Nephron (organoid): ENCODE data around the gene GNB5.

Source experiments
- H3K27ac Mint-ChIP-seq, 3 experiments: 2 replicates each; pipeline ENCODE4 v1.8.0; 2020; ENCODE audit warnings: mixed read lengths in 3 of 3, mild to moderate bottlenecking in 2 of 3, moderate library complexity in 1 of 3
- H3K27me3 Mint-ChIP-seq: 2 replicates; pipeline ENCODE4 v1.8.0; 2021; ENCODE audit warnings: low read depth, mild to moderate bottlenecking, moderate library complexity, mixed read lengths
- H3K36me3 Mint-ChIP-seq: 2 replicates; pipeline ENCODE4 v1.8.0; 2020; ENCODE audit warnings: low read depth, mixed read lengths
- H3K4me1 Mint-ChIP-seq: 2 replicates; pipeline ENCODE4 v1.8.0; 2020; ENCODE audit warnings: mixed read lengths
- H3K4me3 Mint-ChIP-seq, 3 experiments: 2 replicates each; pipeline ENCODE4 v1.8.0; 2020; ENCODE audit warnings: mild to moderate bottlenecking in 3 of 3, mixed read lengths in 3 of 3, moderate library complexity in 2 of 3
- H3K9me3 Mint-ChIP-seq: 2 replicates; pipeline ENCODE4 v1.8.0; 2020; ENCODE audit warnings: mixed read lengths
- TF ChIP-seq, protein P1 (sequence below), 3 experiments: fragments of 200-600 bp; sonication (generic); IDR thresholded peaks; one replicate each; pipeline ENCODE4 v1.5.0; 2021; ENCODE audit warnings: antibody characterized with exemption in 3 of 3; ENCODE audit not compliant: unreplicated experiment in 3 of 3

GNB5 gene

DNA sequence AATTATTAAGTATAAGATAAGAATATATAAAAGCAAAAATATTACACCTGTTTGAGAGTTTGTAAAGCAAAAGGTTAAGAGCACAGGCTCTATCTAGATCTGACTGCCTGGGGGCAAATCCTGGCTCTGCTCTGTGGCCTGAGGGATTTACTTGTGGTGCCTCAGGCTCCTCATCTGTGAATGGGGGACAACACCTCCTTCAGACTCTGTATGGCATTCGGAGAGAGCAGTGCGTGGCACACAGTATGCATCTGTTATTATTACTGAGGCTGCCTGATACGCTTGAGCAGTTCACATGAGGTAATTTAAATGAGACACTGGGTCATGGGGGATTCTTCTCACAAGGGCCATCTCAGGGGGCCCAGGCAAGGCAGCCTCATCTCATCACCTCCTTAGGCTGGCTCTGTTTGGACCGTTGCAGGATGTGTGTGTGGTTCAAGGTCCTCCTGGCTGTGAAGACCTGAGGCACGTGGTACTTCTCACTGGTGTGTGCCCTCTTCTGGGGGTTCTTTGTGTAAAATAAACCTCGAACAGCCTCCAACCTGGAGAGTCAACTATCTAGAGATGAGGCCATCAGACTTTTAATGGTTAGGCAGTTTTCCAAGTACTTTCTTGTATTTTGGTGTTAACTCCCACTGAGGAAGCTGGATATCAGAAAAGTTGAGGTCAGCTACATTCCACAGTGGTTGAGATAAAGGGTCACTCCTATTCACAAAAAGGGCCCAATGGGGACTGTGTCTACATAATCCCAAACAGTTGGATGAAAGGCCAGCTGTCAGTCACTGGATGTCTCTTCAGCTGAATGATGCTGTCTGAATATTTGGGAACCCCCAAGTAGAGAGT lies 9.0 kb downstream of the GNB5 start:
- H3K27me3 Mint-ChIP-seq = peaks cover 45% of the 10 kb centered on the region
- no peaks in the 10 kb centered on the region for H3K36me3 Mint-ChIP-seq
- peak overlapping the region in 2 of 3 experiments; percentile 9 to 58 for H3K4me3 Mint-ChIP-seq
- H3K27ac Mint-ChIP-seq = no peak overlapping the region
- peaks cover 10% of the 10 kb centered on the region for H3K4me1 Mint-ChIP-seq
- TF ChIP-seq, protein P1, sequence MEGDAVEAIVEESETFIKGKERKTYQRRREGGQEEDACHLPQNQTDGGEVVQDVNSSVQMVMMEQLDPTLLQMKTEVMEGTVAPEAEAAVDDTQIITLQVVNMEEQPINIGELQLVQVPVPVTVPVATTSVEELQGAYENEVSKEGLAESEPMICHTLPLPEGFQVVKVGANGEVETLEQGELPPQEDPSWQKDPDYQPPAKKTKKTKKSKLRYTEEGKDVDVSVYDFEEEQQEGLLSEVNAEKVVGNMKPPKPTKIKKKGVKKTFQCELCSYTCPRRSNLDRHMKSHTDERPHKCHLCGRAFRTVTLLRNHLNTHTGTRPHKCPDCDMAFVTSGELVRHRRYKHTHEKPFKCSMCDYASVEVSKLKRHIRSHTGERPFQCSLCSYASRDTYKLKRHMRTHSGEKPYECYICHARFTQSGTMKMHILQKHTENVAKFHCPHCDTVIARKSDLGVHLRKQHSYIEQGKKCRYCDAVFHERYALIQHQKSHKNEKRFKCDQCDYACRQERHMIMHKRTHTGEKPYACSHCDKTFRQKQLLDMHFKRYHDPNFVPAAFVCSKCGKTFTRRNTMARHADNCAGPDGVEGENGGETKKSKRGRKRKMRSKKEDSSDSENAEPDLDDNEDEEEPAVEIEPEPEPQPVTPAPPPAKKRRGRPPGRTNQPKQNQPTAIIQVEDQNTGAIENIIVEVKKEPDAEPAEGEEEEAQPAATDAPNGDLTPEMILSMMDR (IDR thresholded peaks at IDR 0.05; ENCODE audit: unreplicated experiment in 3 of 3) = no peak
- no peaks in the 10 kb centered on the region for H3K9me3 Mint-ChIP-seq

DNA sequence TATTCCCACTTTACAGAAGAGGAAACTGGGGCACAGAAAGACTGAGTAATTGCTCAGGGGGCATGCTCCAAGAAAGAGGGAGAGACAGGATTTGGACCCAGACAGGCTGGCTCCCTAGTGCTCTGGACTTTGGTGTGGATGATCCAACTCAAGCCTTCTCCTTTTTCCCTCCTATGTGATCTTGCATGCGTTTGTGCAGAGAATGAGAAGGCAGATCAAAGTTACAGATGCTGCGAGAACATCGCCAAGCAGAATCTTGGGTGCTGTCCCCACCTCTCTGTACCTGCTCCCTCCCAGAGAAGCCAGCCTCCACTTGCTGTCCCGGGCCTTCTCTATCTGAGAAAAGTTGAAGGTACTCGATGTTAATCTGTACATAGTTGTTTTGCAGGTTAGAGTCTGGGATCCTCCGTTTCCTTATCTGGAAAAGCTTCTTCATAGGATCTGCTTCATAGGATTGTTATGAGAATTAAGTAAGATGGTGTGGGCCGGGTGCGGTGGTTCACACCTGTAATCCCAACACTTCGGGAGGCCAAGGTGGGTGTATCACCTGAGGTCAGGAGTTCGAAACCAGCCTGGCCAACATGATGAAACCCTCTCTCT lies 10.2 kb downstream of the GNB5 start:
- H3K27me3 Mint-ChIP-seq = peaks cover 45% of the 10 kb centered on the region
- peak overlapping the region; percentile 86 to 92 (median 92) for H3K4me3 Mint-ChIP-seq
- H3K9me3 Mint-ChIP-seq = no peaks in the 10 kb centered on the region
- no peaks in the 10 kb centered on the region for H3K36me3 Mint-ChIP-seq
- TF ChIP-seq, protein P1 (IDR thresholded peaks at IDR 0.05; ENCODE audit: unreplicated experiment in 3 of 3) = no peak
- H3K4me1 Mint-ChIP-seq = peaks cover 10% of the 10 kb centered on the region
- H3K27ac Mint-ChIP-seq = peak overlapping the region in 1 of 3 experiments; percentile 74

GRCh38 chr15:52180196-52180835 lies 10.9 kb downstream of the GNB5 start:
- peaks cover 45% of the 10 kb centered on the region for H3K27me3 Mint-ChIP-seq

DNA sequence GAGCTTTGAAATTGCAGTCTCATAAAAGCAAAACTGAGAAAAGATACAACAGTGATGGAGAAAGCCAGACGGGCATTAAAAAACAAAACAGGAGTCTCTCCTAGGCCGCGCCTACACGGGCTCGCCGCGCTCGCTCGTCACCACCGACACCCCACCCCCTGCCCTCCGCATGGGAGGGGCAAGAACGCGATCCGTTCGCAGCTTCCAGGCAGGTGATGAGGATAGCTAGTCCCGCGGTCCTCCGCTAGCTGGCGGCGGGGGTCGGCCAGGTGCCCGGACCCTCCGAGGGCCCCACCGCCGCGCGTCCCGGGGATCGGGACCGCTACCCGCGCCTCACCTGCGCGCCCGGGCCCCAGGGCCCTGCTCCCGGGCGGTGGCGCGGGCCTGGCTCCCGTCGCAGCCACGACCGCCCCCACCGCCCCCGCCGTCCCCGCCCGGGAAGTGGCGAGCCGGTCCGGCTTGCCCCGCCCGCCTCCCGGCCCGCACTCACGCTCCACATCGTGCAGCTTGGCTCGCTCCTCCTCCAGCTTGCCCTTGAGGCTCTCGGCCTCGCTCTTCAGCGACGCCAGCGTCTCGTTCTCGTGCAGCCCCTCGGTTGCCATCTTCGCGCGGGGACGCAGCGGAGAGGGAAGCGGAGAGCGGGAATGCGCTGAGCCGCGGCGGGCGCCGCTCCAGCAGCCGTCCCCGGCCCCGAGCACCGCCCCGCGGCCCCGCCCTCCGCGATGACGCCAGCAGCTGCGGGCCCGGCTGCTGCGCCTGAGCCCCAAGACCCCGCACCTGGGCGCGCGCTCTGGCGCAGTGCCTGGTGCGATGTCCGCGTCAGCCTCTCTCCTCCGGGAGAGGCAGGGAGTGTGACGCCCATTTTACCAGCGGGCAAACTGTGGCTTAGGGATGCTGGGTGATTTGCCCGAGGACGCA lies 11.7 kb downstream of the GNB5 start:
- Mint-ChIP-seq H3K36me3 (no peaks in the 10 kb centered on the region), H3K4me3 (peak overlapping the region; percentile 92 to 95 (median 92)), H3K9me3 (no peaks in the 10 kb centered on the region), H3K27ac (peak overlapping the region; percentile 77 to 93 (median 87)), H3K4me1 (peaks cover 10% of the 10 kb centered on the region), H3K27me3 (peaks cover 45% of the 10 kb centered on the region)
- TF ChIP-seq, protein P1 (IDR thresholded peaks at IDR 0.05; ENCODE audit: unreplicated experiment in 3 of 3) = no peak

More at GRCh38 chr15:52180196-52180835, 10.9 kb downstream of the GNB5 start:
- peak overlapping the region in 1 of 3 experiments; percentile 74 for H3K27ac Mint-ChIP-seq
- H3K36me3 Mint-ChIP-seq = no peaks in the 10 kb centered on the region
- TF ChIP-seq, protein P1 (IDR thresholded peaks at IDR 0.05; ENCODE audit: unreplicated experiment in 3 of 3) = no peak
- no peaks in the 10 kb centered on the region for H3K9me3 Mint-ChIP-seq
- peaks cover 10% of the 10 kb centered on the region for H3K4me1 Mint-ChIP-seq
- peak overlapping the region; percentile 86 to 92 (median 92) for H3K4me3 Mint-ChIP-seq

DNA sequence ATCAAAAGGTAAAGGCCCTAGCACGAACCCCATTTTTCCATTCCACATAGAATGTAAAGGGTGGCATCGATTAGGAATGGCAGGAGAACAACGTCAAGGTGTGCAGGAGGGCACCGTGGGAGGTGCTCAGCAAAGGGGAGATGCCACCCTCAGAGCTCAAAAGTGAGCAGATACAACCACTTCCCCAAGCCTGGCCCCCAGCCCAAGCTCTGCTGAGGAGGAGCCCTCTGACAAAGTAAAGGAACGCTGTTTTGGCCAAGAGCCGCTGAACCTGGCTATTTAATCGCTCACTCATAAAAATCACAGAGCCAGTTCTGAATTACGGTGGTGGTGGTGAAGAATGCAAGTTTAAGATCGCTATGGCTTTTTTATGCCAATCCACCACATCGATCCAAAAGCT lies 12.4 kb downstream of the GNB5 start:
- Mint-ChIP-seq H3K27me3 (peaks cover 45% of the 10 kb centered on the region), H3K4me1 (peaks cover 10% of the 10 kb centered on the region), H3K9me3 (no peaks in the 10 kb centered on the region), H3K27ac (peak overlapping the region; percentile 63 to 93 (median 87)), H3K4me3 (peak overlapping the region; percentile 83 to 94 (median 92)), H3K36me3 (no peaks in the 10 kb centered on the region)
- TF ChIP-seq, protein P1 (IDR thresholded peaks at IDR 0.05; ENCODE audit: unreplicated experiment in 3 of 3) = no peak
